H9 (cell line): ENCODE results near the gene ABHD14A. TPM values are rescaled to one million over a fixed set of nuclear protein-coding genes. Genes with fewer than 3 reads are reported as not detected.

Source experiments
- DNase-seq: peaks from one replicate; pipeline ENCODE4 v3.0.0-alpha.2; 2017
- H2AFZ ChIP-seq: one replicate; pipeline ENCODE4 v1.6.1; 2013; ENCODE audit warnings: mild to moderate bottlenecking, low read length, control low read depth, moderate library complexity
- H2AK5ac ChIP-seq: 2 replicates; pipeline ENCODE4 v1.6.1; 2013; ENCODE audit warnings: low read length, control low read depth, mixed read lengths; ENCODE audit not compliant: insufficient read length
- H2BK120ac ChIP-seq: one replicate; pipeline ENCODE4 v1.6.1; 2013; ENCODE audit warnings: low read depth, mild to moderate bottlenecking, low read length, control low read depth, inconsistent platforms; ENCODE audit not compliant: poor library complexity, severe bottlenecking
- H2BK12ac ChIP-seq: 2 replicates; pipeline ENCODE4 v1.6.1; 2013; ENCODE audit warnings: low read length, control low read depth, mixed read lengths, low read depth; ENCODE audit not compliant: insufficient read length
- H2BK15ac ChIP-seq: 2 replicates; pipeline ENCODE4 v1.6.1; 2013; ENCODE audit warnings: low read depth, low read length, control low read depth
- H2BK20ac ChIP-seq: one replicate; pipeline ENCODE4 v1.6.1; 2013; ENCODE audit warnings: low read depth, mild to moderate bottlenecking, low read length, control low read depth, inconsistent platforms; ENCODE audit not compliant: poor library complexity, severe bottlenecking
- H2BK5ac ChIP-seq: 2 replicates; pipeline ENCODE4 v1.6.1; 2013; ENCODE audit warnings: low read length, control low read depth, mixed read lengths; ENCODE audit not compliant: insufficient read length
- H3K14ac ChIP-seq: 2 replicates; pipeline ENCODE4 v1.6.1; 2013; ENCODE audit warnings: low read length, control low read depth; ENCODE audit not compliant: insufficient read depth
- H3K18ac ChIP-seq: 2 replicates; pipeline ENCODE4 v1.6.1; 2013; ENCODE audit warnings: low read depth, mild to moderate bottlenecking, mixed read lengths, low read length, control low read depth; ENCODE audit not compliant: insufficient read length
- H3K23ac ChIP-seq: 2 replicates; pipeline ENCODE4 v1.6.1; 2013; ENCODE audit warnings: low read length, control low read depth, mixed read lengths, low read depth; ENCODE audit not compliant: insufficient read length
- H3K23me2 ChIP-seq: 2 replicates; pipeline ENCODE4 v1.6.1; 2013; ENCODE audit warnings: low read depth, mild to moderate bottlenecking, mixed read lengths, low read length, control low read depth; ENCODE audit not compliant: insufficient read length, poor library complexity, severe bottlenecking
- H3K27ac ChIP-seq: 2 replicates; pipeline ENCODE4 v1.5.1; 2013; ENCODE audit warnings: low read length, control low read depth, mixed read lengths, low read depth; ENCODE audit not compliant: insufficient read length
- H3K27me3 ChIP-seq: 2 replicates; pipeline ENCODE4 v1.6.1; 2013; ENCODE audit warnings: low read length, control low read depth, inconsistent platforms; ENCODE audit not compliant: insufficient read depth
- H3K4ac ChIP-seq: 2 replicates; pipeline ENCODE4 v1.6.1; 2013; ENCODE audit warnings: low read depth, mild to moderate bottlenecking, control low read depth, inconsistent platforms, low read length, moderate library complexity
- H3K4me1 ChIP-seq: 2 replicates; pipeline ENCODE4 v1.6.1; 2013; ENCODE audit warnings: low read length, control low read depth, inconsistent platforms; ENCODE audit not compliant: insufficient read depth
- H3K4me2 ChIP-seq: 2 replicates; pipeline ENCODE4 v1.6.1; 2013; ENCODE audit warnings: low read length, control low read depth, mixed read lengths; ENCODE audit not compliant: insufficient read length, insufficient read depth
- H3K56ac ChIP-seq: 2 replicates; pipeline ENCODE4 v1.6.1; 2013; ENCODE audit warnings: low read depth, mild to moderate bottlenecking, mixed read lengths, low read length, control low read depth; ENCODE audit not compliant: insufficient read length
- H3K79me1 ChIP-seq: 2 replicates; pipeline ENCODE4 v1.6.1; 2013; ENCODE audit warnings: low read depth, mild to moderate bottlenecking, moderate library complexity, low read length, control low read depth, inconsistent platforms; ENCODE audit not compliant: insufficient read depth, poor library complexity, severe bottlenecking
- H3K79me2 ChIP-seq: 2 replicates; pipeline ENCODE4 v1.6.1; 2013; ENCODE audit warnings: low read length, control low read depth, inconsistent platforms; ENCODE audit not compliant: insufficient read depth
- H3K9ac ChIP-seq: 2 replicates; pipeline ENCODE4 v1.6.1; 2013; ENCODE audit warnings: low read length, control low read depth, mixed read lengths; ENCODE audit not compliant: insufficient read length; ENCODE audit errors: extremely low read depth
- H3K9me3 ChIP-seq: one replicate; pipeline ENCODE4 v1.6.1; 2013; ENCODE audit warnings: low read depth, low read length, inconsistent platforms; ENCODE audit not compliant: control insufficient read depth
- H3T11ph ChIP-seq: one replicate; pipeline ENCODE4 v1.6.1; 2013; ENCODE audit warnings: mild to moderate bottlenecking, low read length, control low read depth, inconsistent platforms
- H4K20me1 ChIP-seq: one replicate; pipeline ENCODE4 v1.6.1; 2013; ENCODE audit not compliant: control insufficient read depth, insufficient read length, insufficient read depth
- H4K5ac ChIP-seq: 2 replicates; pipeline ENCODE4 v1.6.1; 2013; ENCODE audit warnings: low read depth, mild to moderate bottlenecking, mixed read lengths, low read length, control low read depth; ENCODE audit not compliant: insufficient read length
- H4K8ac ChIP-seq: replicated peaks from 2 replicates; pipeline ENCODE4 v1.6.1; 2013; ENCODE audit warnings: low read length, control low read depth, mixed read lengths, low read depth; ENCODE audit not compliant: insufficient read length
- H4K91ac ChIP-seq: 2 replicates; pipeline ENCODE4 v1.6.1; 2013; ENCODE audit warnings: low read depth, mild to moderate bottlenecking, moderate library complexity, mixed read lengths, low read length, control low read depth; ENCODE audit not compliant: insufficient read length
- H3K27ac Mint-ChIP-seq, 3 experiments: 2 replicates in 2 of 3; 3 replicates in 1 of 3; pipeline ENCODE4 v1.8.0; 2020 to 2021; ENCODE audit warnings: mixed read lengths in 3 of 3, mild to moderate bottlenecking in 1 of 3, moderate library complexity in 1 of 3
- H3K27me3 Mint-ChIP-seq: 2 replicates; pipeline ENCODE4 v1.8.0; 2021; ENCODE audit warnings: low read depth, mild to moderate bottlenecking, moderate library complexity, mixed read lengths
- H3K36me3 Mint-ChIP-seq, 3 experiments: 2 replicates in 2 of 3; 3 replicates in 1 of 3; pipeline ENCODE4 v1.8.0; 2020 to 2021; ENCODE audit warnings: low read depth in 3 of 3, mixed read lengths in 3 of 3; ENCODE audit not compliant: insufficient read depth in 1 of 3
- H3K4me1 Mint-ChIP-seq, 2 experiments: 2 replicates each; pipeline ENCODE4 v1.8.0; 2020; ENCODE audit warnings: mixed read lengths in 2 of 2
- H3K4me3 Mint-ChIP-seq, 2 experiments: 2 replicates in 1 of 2; 3 replicates in 1 of 2; pipeline ENCODE4 v1.8.0; 2020 to 2021; ENCODE audit warnings: mild to moderate bottlenecking in 2 of 2, mixed read lengths in 2 of 2, moderate library complexity in 1 of 2
- H3K9me3 Mint-ChIP-seq, 2 experiments: 2 replicates in 1 of 2; 3 replicates in 1 of 2; pipeline ENCODE4 v1.8.0; 2020; ENCODE audit warnings: mild to moderate bottlenecking in 2 of 2, mixed read lengths in 2 of 2, moderate library complexity in 1 of 2
- CTCF ChIP-seq: fragments of 200-600 bp; sonication (generic); conservative IDR thresholded peaks from 3 replicates; pipeline ENCODE4 v1.8.0; 2021; ENCODE audit warnings: antibody characterized with exemption, mild to moderate bottlenecking
- WGBS: extraction: QIAGEN DNeasy Blood & Tissue Kit; methylation state at CpG from one replicate; pipeline ENCODE4 v1.1.7; 2013; ENCODE audit warnings: missing lambda C conversion rate, low lambda C conversion rate, mixed read lengths; ENCODE audit not compliant: insufficient read length; ENCODE audit errors: extremely low coverage; 5-methylcytosine and 5-hydroxymethylcytosine counted together
- total RNA-seq: library from RNA; stranded (reverse); gene quantifications from 2 replicates; pipeline ENCODE4 v1.2.1, GENCODE V29; 2021

Gene ABHD14A
- total RNA-seq, 1 experiment from 2014 or later: 3.1 TPM

- peak overlapping the region in 2 of 3 experiments; percentile 33 to 35; a peak in 3 of 7 replicates for H3K27ac Mint-ChIP-seq
- peaks cover 4% of the 10 kb centered on the region for H3K27me3 Mint-ChIP-seq
- no peak overlapping the region for H2AK5ac ChIP-seq
- H3K14ac ChIP-seq: no peak overlapping the region
- no peak overlapping the region for H4K8ac ChIP-seq
- H4K91ac ChIP-seq: no peak overlapping the region
- peaks cover 7% of the 10 kb centered on the region for H3K4me1 ChIP-seq
- no peak overlapping the region for H3K4ac ChIP-seq
- H3K27ac ChIP-seq: no peak overlapping the region
- no peak overlapping the region for H2BK120ac ChIP-seq
- no peaks in the 10 kb centered on the region; a peak in 1 of 5 replicates for H3K9me3 Mint-ChIP-seq
- no peak overlapping the region for H2BK15ac ChIP-seq
- H4K20me1 ChIP-seq: peaks cover 2% of the 10 kb centered on the region
- no peak overlapping the region for H3K23ac ChIP-seq
- no peak for TF ChIP-seq CTCF
- H3K4me1 Mint-ChIP-seq: peaks cover 31 to 39% of the 10 kb centered on the region in 2 experiments
- peaks cover 7% of the 10 kb centered on the region for H3K79me1 ChIP-seq
- H3K56ac ChIP-seq: no peak overlapping the region
- H2BK5ac ChIP-seq: no peak overlapping the region
- no peaks in the 10 kb centered on the region for H3K27me3 ChIP-seq
- no peak for DNase-seq
- H3K4me2 ChIP-seq: peak overlapping the region; percentile 20
- no peak overlapping the region for H3K9ac ChIP-seq
- H3T11ph ChIP-seq: no peak overlapping the region
- H3K4me3 Mint-ChIP-seq: 0 out of 5 replicates have a peak overlapping the region, but pooled peaks of 1 of the 2 experiments have one; percentile 1
- no CpG with 5 or more reads among the region's 7 CpGs for WGBS
- H4K5ac ChIP-seq: no peak overlapping the region
- no peak overlapping the region for H3K18ac ChIP-seq
- H2BK12ac ChIP-seq: no peak overlapping the region
- peaks cover 10% of the 10 kb centered on the region; the same call in 1 of the 2 replicates for H3K79me2 ChIP-seq
- no peaks in the 10 kb centered on the region for H3K9me3 ChIP-seq
- no peak overlapping the region for H2BK20ac ChIP-seq
- peaks cover 26 to 28% (median 27%) of the 10 kb centered on the region in 3 experiments for H3K36me3 Mint-ChIP-seq
- no peak overlapping the region for H2AFZ ChIP-seq
- H3K23me2 ChIP-seq: peaks cover 11% of the 10 kb centered on the region
These were observed 23.2 kb downstream of the ABHD14A start for GRCh38 chr3:51997935-51998596.
